A549 treated with CpdA at 1 μM for 4 hours (cell line): ENCODE results near the gene HDDC2. TPM values are rescaled to one million over a fixed set of nuclear protein-coding genes. Genes with fewer than 3 reads are reported as not detected.

Experiments
- total RNA-seq: library from RNA; stranded (reverse); fragments of 200-300 nt; extraction: Qiagen RNA extraction; gene quantifications from 5 replicates; pipeline ENCODE4 v1.2.3, GENCODE V29; 2022; ENCODE audit warnings: low read depth

Gene HDDC2, protein sequence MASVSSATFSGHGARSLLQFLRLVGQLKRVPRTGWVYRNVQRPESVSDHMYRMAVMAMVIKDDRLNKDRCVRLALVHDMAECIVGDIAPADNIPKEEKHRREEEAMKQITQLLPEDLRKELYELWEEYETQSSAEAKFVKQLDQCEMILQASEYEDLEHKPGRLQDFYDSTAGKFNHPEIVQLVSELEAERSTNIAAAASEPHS
- 93.4 to 102 TPM (median 96.5 TPM) in 5 replicates for total RNA-seq

GRCh38 chr6:125301435-125302391 lies at the start of gene HDDC2:
TSS of gene HDDC2 (minus strand) at chr6:125301967. CDS start at chr6:125301932, 35 bp downstream.

Other genes starting within 250 kb of the HDDC2 start
- gene TPD52L1, start 148.2 kb downstream of the HDDC2 start, total RNA-seq, result 42.4 to 51.4 TPM (median 42.9 TPM) in 5 replicates